Nephron (organoid): ENCODE data around the gene IFNA21.

Experiments
- H3K27ac Mint-ChIP-seq, 3 experiments: 2 replicates each; pipeline ENCODE4 v1.8.0; 2020; ENCODE audit warnings: mixed read lengths in 3 of 3, mild to moderate bottlenecking in 2 of 3, moderate library complexity in 1 of 3
- H3K27me3 Mint-ChIP-seq: 2 replicates; pipeline ENCODE4 v1.8.0; 2021; ENCODE audit warnings: low read depth, mild to moderate bottlenecking, moderate library complexity, mixed read lengths
- H3K36me3 Mint-ChIP-seq: 2 replicates; pipeline ENCODE4 v1.8.0; 2020; ENCODE audit warnings: low read depth, mixed read lengths
- H3K4me1 Mint-ChIP-seq: 2 replicates; pipeline ENCODE4 v1.8.0; 2020; ENCODE audit warnings: mixed read lengths
- H3K4me3 Mint-ChIP-seq, 3 experiments: 2 replicates each; pipeline ENCODE4 v1.8.0; 2020; ENCODE audit warnings: mild to moderate bottlenecking in 3 of 3, mixed read lengths in 3 of 3, moderate library complexity in 2 of 3
- H3K9me3 Mint-ChIP-seq: 2 replicates; pipeline ENCODE4 v1.8.0; 2020; ENCODE audit warnings: mixed read lengths
- CTCF ChIP-seq, 3 experiments: fragments of 200-600 bp; sonication (generic); IDR thresholded peaks; one replicate each; pipeline ENCODE4 v1.5.0; 2021; ENCODE audit warnings: antibody characterized with exemption in 3 of 3; ENCODE audit not compliant: unreplicated experiment in 3 of 3

IFNA21 gene

GRCh38 chr9:21165516-21165915, 944 bp downstream of the IFNA21 start:
- no peak overlapping the region for H3K4me3 Mint-ChIP-seq
- H3K27me3 Mint-ChIP-seq, result peaks cover 3% of the 10 kb centered on the region
- no peak overlapping the region for H3K27ac Mint-ChIP-seq

GRCh38 chr9:21160178-21160577, 6.3 kb downstream of the IFNA21 start:
- Mint-ChIP-seq H3K27ac (no peak overlapping the region), H3K27me3 (peaks cover 3% of the 10 kb centered on the region)

More at GRCh38 chr9:21165516-21165915, 944 bp downstream of the IFNA21 start:
- Mint-ChIP-seq H3K9me3 (peaks cover 2% of the 10 kb centered on the region), H3K36me3 (no peaks in the 10 kb centered on the region), H3K4me1 (no peaks in the 10 kb centered on the region)
- TF ChIP-seq CTCF (IDR thresholded peaks at IDR 0.05; ENCODE audit: unreplicated experiment in 3 of 3), result no peak

GRCh38 chr9:21155501-21155900, 11.0 kb downstream of the IFNA21 start:
- Mint-ChIP-seq H3K4me3 (no peak overlapping the region), H3K4me1 (no peaks in the 10 kb centered on the region), H3K27me3 (no peaks in the 10 kb centered on the region), H3K36me3 (no peaks in the 10 kb centered on the region), H3K9me3 (no peaks in the 10 kb centered on the region), H3K27ac (no peak overlapping the region)
- TF ChIP-seq CTCF (IDR thresholded peaks at IDR 0.05; ENCODE audit: unreplicated experiment in 3 of 3), result no peak

More at GRCh38 chr9:21160178-21160577, 6.3 kb downstream of the IFNA21 start:
- Mint-ChIP-seq H3K36me3 (no peaks in the 10 kb centered on the region), H3K4me1 (no peaks in the 10 kb centered on the region), H3K9me3 (peaks cover 2% of the 10 kb centered on the region), H3K4me3 (no peak overlapping the region)
- no peak for TF ChIP-seq CTCF (IDR thresholded peaks at IDR 0.05; ENCODE audit: unreplicated experiment in 3 of 3)

GRCh38 chr9:21154018-21154608, 12.3 kb downstream of the IFNA21 start:
- Mint-ChIP-seq H3K4me3 (no peak overlapping the region), H3K9me3 (no peaks in the 10 kb centered on the region), H3K27me3 (no peaks in the 10 kb centered on the region), H3K36me3 (no peaks in the 10 kb centered on the region), H3K4me1 (no peaks in the 10 kb centered on the region), H3K27ac (no peak overlapping the region)
- no peak for TF ChIP-seq CTCF (IDR thresholded peaks at IDR 0.05; ENCODE audit: unreplicated experiment in 3 of 3)

GRCh38 chr9:21153336-21154017, 13.0 kb downstream of the IFNA21 start:
- no peak for TF ChIP-seq CTCF (IDR thresholded peaks at IDR 0.05; ENCODE audit: unreplicated experiment in 3 of 3)
- no peak overlapping the region for H3K27ac Mint-ChIP-seq
- H3K4me3 Mint-ChIP-seq, result no peak overlapping the region
- peaks cover under 1% of the 10 kb centered on the region for H3K9me3 Mint-ChIP-seq
- H3K4me1 Mint-ChIP-seq, result no peaks in the 10 kb centered on the region
- H3K27me3 Mint-ChIP-seq, result no peaks in the 10 kb centered on the region
- no peaks in the 10 kb centered on the region for H3K36me3 Mint-ChIP-seq

- Mint-ChIP-seq H3K27ac (no peak overlapping the region), H3K4me3 (no peak overlapping the region), H3K4me1 (no peaks in the 10 kb centered on the region), H3K27me3 (no peaks in the 10 kb centered on the region), H3K9me3 (peaks cover 13% of the 10 kb centered on the region), H3K36me3 (no peaks in the 10 kb centered on the region)
- no peak for TF ChIP-seq CTCF (IDR thresholded peaks at IDR 0.05; ENCODE audit: unreplicated experiment in 3 of 3)
These were observed 21.9 kb downstream of the IFNA21 start for GRCh38 chr9:21144603-21145002.
